Measurements from ENCODE around the gene PPP2R1B.

The PPP2R1B gene

DNA sequence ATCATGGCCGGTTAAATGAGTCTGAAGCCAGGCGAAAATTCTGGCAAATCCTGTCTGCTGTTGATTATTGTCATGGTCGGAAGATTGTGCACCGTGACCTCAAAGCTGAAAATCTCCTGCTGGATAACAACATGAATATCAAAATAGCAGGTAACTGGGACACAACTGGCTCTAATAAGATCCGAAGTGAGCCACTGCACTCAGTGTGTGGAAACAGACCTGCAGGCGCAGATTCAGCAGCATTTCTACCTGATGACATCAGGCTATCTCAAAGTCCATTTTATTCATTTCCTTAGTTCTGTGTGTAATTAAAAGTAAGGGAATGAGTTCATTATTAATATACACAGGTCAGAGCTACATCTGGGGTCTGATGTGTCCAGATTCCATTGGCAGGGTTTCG is 78.2 kb downstream of the PPP2R1B start:
- no peak for DNase-seq

- DNase-seq: no peak
Measured at GRCh38 chr11:111684251-111684650, 81.9 kb downstream of the PPP2R1B start.

DNA sequence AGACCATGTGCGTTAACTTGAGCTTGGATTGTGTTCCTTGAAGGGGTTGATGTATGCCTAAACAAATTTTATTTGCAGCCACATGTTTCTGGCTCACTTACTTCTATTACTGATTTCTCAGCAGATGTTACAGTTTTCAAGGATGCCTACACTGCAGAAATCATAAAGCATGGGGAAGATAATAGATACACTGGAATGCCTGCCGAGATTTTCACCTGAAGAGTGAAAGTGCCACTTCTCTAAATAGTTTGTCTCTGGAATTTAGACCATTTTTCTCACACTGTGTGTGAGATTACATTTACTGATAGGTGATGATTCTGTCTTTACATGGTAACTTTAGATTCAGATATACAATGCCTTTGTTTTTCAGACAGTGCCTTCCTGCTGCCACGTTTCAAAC is 82.4 kb downstream of the PPP2R1B start:
- DNase-seq: no peak

- DNase-seq: no peak
Measured at GRCh38 chr11:111680486-111681175, 85.6 kb downstream of the PPP2R1B start.

Data from NCI-H2081 (cell line).